Activated T-cell treated with anti-CD3 and anti-CD28 coated beads, Interleukin-2, amount 50 U/mL, for 1 hour (primary cell): ENCODE data around the gene DCUN1D3.
"Not testable (repeated sequence)": the region's sequence is repeated elsewhere in the genome, so short reads cannot be mapped to it uniquely, and the experiment has no call there.

Source experiments
- DNase-seq: peaks from one replicate; pipeline ENCODE4 v3.0.0-alpha.2; 2020

The DCUN1D3 gene

GRCh38 chr16:20821682-20822081 lies 78.5 kb downstream of the DCUN1D3 start:
- no peak for DNase-seq

DNA sequence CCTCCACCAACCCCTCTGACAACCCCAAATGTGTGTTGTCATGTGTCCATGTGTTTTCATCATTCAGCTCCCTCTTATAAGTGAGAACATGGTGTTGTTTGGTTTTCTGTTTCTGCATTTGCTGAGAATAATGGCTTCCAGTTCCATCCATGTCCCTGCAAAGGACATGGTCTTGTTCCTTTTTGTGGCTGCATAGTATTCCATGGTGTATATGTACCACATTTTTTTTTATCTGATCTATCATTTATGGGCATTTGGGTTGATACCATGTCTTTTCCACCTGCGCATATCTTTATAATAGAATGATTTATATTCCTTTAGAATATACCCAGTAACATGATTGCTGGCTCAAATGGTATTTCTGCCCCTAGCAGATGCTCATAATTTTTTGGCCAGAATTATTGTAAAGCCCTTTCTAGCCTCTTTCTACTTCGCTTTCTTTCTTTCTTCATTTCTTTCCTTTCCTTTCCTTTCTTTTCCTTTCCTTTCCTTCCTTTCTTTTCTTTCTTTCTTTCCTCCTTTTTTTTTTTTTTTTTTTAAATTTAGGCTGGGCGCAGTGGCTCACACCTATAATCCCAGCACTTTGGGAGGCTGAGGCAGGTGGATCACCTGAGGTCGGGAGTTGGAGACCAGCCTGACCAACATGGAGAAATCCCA lies 81.1 kb downstream of the DCUN1D3 start:
- DNase-seq, result no peak

- no peak for DNase-seq
Measured at GRCh38 chr16:20814784-20815183, 85.4 kb downstream of the DCUN1D3 start.

DNA sequence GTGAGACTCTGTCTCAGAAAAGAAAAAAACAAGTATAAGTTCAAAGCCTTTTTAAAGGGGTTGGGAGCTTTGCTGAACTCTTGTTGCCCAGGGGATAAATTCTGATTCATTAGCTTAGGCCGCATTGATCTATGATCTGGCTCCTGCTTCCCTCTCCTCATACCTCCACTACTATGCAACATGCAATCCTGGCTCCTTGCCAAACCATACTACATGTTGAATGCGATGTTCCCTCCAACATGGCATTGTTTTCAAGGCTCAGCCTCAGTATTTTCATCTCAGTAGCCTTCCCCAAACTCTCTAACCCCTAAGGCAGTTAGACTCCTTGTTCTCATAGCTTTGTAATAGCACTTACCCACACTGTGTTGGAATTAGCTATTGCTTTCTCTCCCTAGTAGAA lies 87.6 kb downstream of the DCUN1D3 start:
- DNase-seq, result no peak

- DNase-seq, result no peak
Measured at GRCh38 chr16:20811889-20812439, 88.2 kb downstream of the DCUN1D3 start.

DNA sequence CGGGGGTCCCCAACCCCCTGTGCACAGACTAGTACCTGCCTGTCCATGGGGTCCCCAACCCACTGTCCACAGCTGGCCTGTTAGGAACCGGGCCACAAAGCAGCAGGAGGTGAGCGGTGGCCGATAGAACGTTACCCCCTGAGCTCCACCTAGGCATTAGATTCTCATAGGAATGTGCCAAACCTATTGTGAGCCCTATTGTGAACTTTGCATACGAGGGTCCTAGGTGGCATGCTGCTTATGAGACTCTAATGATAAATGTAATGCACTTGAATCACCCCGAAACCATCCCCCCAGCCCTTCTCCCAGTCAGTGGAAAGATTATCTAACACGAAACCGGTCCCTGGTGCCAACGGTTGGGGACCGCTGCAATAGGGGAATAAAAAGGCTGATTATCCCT lies 92.3 kb downstream of the DCUN1D3 start:
- no peak for DNase-seq

- peak; percentile 75 for DNase-seq
Measured at GRCh38 chr16:20806168-20807050, 93.7 kb downstream of the DCUN1D3 start, which contains the start of the genes ERI2 and REXO5. Gene ERI2 (minus strand): TSS chr16:20806472. CDS start chr16:20806430, 42 bp downstream. Gene REXO5 (plus strand): TSS chr16:20806527. CDS start chr16:20806954, 427 bp downstream.

GRCh38 chr16:20805684-20806167 lies 94.4 kb downstream of the DCUN1D3 start:
- DNase-seq, result not testable (repeated sequence)
